ENCODE measurements around the gene CRYL1.

GRCh38 chr13:20465218-20465879 is 60.3 kb downstream of the CRYL1 start:
- TF ChIP-seq, protein P1, sequence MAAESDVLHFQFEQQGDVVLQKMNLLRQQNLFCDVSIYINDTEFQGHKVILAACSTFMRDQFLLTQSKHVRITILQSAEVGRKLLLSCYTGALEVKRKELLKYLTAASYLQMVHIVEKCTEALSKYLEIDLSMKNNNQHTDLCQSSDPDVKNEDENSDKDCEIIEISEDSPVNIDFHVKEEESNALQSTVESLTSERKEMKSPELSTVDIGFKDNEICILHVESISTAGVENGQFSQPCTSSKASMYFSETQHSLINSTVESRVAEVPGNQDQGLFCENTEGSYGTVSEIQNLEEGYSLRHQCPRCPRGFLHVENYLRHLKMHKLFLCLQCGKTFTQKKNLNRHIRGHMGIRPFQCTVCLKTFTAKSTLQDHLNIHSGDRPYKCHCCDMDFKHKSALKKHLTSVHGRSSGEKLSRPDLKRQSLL (tag by site-specific recombination; IDR thresholded peaks at IDR 0.05) = no peak
- TF ChIP-seq, protein P2, sequence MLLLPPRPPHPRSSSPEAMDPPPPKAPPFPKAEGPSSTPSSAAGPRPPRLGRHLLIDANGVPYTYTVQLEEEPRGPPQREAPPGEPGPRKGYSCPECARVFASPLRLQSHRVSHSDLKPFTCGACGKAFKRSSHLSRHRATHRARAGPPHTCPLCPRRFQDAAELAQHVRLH (tag by site-specific recombination; IDR thresholded peaks at IDR 0.05) = no peak
- TF ChIP-seq GFI1B (tag by site-specific recombination; IDR thresholded peaks at IDR 0.05) (no peak), CTCF (tag by site-specific recombination; IDR thresholded peaks at IDR 0.05) (no peak), ZNF274 (IDR thresholded peaks at IDR 0.05; ENCODE audit: low read length) (no peak), ZNF274 (tag by site-specific recombination; IDR thresholded peaks at IDR 0.05; ENCODE audit: borderline replicate concordance) (no peak)
- TF ChIP-seq, protein P3, sequence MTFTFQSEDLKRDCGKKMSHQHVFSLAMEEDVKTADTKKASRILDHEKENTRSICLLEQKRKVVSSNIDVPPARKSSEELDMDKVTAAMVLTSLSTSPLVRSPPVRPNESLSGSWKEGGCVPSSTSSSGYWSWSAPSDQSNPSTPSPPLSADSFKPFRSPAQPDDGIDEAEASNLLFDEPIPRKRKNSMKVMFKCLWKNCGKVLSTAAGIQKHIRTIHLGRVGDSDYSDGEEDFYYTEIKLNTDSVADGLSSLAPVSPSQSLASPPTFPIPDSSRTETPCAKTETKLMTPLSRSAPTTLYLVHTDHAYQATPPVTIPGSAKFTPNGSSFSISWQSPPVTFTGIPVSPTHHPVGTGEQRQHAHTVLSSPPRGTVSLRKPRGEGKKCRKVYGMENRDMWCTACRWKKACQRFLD (tag by site-specific recombination; IDR thresholded peaks at IDR 0.05) = no peak
